GM18861 (cell line): ENCODE measurements around the gene KCTD1.
A peak's percentile ranks its signal among the peaks of the same experiment; 100 is the strongest.

ENCODE experiments used
- ATAC-seq: cut with Tn5 transposase; IDR thresholded peaks from one replicate; pipeline ENCODE4 v1.9.1; 2021; ENCODE audit not compliant: unreplicated experiment

KCTD1 gene

GRCh38 chr18:26487437-26487836, 60.9 kb downstream of the KCTD1 start:
- peak; percentile 80 for ATAC-seq

GRCh38 chr18:26483633-26484032, 64.7 kb downstream of the KCTD1 start:
- ATAC-seq = no peak

- ATAC-seq = no peak
These were observed 65.8 kb downstream of the KCTD1 start for GRCh38 chr18:26482569-26482968.

GRCh38 chr18:26480897-26481795, 67.2 kb downstream of the KCTD1 start:
- no peak for ATAC-seq

- ATAC-seq = no peak
These were observed 68.7 kb downstream of the KCTD1 start for GRCh38 chr18:26479681-26480079.

GRCh38 chr18:26479065-26479680, 69.2 kb downstream of the KCTD1 start:
- ATAC-seq = no peak

- ATAC-seq = no peak
These were observed 70.4 kb downstream of the KCTD1 start for GRCh38 chr18:26477828-26478466.

GRCh38 chr18:26476697-26477096, 71.7 kb downstream of the KCTD1 start:
- no peak for ATAC-seq

- ATAC-seq = no peak
These were observed 73.8 kb downstream of the KCTD1 start for GRCh38 chr18:26474542-26474941.

- no peak for ATAC-seq
These were observed 74.7 kb downstream of the KCTD1 start for GRCh38 chr18:26473672-26474071.

- no peak for ATAC-seq
These were observed 76.5 kb downstream of the KCTD1 start for GRCh38 chr18:26471826-26472225.

- no peak for ATAC-seq
These were observed 77.3 kb downstream of the KCTD1 start for GRCh38 chr18:26471027-26471426.

- ATAC-seq = peak; percentile 87
These were observed 78.2 kb downstream of the KCTD1 start for GRCh38 chr18:26470011-26470637.

GRCh38 chr18:26468931-26469340, 79.4 kb downstream of the KCTD1 start:
- ATAC-seq = peak; percentile 54

GRCh38 chr18:26466026-26466425, 82.3 kb downstream of the KCTD1 start:
- ATAC-seq = no peak

- no peak for ATAC-seq
These were observed 82.9 kb downstream of the KCTD1 start for GRCh38 chr18:26465431-26465830.

GRCh38 chr18:26464128-26465011, 84.0 kb downstream of the KCTD1 start:
- no peak for ATAC-seq

GRCh38 chr18:26462355-26462754, 86.0 kb downstream of the KCTD1 start:
- ATAC-seq = no peak

GRCh38 chr18:26461405-26461804, 86.9 kb downstream of the KCTD1 start:
- no peak for ATAC-seq

GRCh38 chr18:26460449-26461091, 87.8 kb downstream of the KCTD1 start:
- ATAC-seq = peak; percentile 76
